Measurements from ENCODE around the gene SLC15A1. TPM values are rescaled to one million over a fixed set of nuclear protein-coding genes. Genes with fewer than 3 reads are reported as not detected.

Gene SLC15A1
- polyA plus RNA-seq, 3 donors: not detected

DNA sequence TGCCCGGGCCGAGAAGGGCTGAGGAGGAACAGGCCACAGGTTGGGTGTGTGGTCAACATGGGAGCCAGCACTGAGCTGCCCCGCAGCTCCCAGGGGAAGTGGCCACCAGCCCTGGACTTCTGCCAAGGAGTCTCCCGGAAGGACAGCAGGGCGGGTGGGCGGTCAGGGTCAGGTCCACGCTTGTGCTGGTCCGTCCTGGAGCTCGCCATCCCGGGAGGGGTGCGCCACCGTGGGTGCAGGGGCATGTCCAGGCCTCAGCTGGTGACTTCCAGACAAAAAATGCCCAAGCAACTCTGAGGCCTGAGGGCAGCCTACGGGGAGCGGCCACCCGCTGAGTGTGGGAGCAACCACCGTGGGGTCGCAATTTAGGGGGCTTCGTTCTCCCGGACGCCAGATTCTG is 21.4 kb upstream of the SLC15A1 start:
- WGBS (ENCODE audit: insufficient coverage): 92% methylated on average over 20 of the region's 20 CpGs
- H3K27ac Mint-ChIP-seq: no peak overlapping the region
- TF ChIP-seq, protein P1, sequence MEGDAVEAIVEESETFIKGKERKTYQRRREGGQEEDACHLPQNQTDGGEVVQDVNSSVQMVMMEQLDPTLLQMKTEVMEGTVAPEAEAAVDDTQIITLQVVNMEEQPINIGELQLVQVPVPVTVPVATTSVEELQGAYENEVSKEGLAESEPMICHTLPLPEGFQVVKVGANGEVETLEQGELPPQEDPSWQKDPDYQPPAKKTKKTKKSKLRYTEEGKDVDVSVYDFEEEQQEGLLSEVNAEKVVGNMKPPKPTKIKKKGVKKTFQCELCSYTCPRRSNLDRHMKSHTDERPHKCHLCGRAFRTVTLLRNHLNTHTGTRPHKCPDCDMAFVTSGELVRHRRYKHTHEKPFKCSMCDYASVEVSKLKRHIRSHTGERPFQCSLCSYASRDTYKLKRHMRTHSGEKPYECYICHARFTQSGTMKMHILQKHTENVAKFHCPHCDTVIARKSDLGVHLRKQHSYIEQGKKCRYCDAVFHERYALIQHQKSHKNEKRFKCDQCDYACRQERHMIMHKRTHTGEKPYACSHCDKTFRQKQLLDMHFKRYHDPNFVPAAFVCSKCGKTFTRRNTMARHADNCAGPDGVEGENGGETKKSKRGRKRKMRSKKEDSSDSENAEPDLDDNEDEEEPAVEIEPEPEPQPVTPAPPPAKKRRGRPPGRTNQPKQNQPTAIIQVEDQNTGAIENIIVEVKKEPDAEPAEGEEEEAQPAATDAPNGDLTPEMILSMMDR (IDR thresholded peaks at IDR 0.05): no peak

DNA sequence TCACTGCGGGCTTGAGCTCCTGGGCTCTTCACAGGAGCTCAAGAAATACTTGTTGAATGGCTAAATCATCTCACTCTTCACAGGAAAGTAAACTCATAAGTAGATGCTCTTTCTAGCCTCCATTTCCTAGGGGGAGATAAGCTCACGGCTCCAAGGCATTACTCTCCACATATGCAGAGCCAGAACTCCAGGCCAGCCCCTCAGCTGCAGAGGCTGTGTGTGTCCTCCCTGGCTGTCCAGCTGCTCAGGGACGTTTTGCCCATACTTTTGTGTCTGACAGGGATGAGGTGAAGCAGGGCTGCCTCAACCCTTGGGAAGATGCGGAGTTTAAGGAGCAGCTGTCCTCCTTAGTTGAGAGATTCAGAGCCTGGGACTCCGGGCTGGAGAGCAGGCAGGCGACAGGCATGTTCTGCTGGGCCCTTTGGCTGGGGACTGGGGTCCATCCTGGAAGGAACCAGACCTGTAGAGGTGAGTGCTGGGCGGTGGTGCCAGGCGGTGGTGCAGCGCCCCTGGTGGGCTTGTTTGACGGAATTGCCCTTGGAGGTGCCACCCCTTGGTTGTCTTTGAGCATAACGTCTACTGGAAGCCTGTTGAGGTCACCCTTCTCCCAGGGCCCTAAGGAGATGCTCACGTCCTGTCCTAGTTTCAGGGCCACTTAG is 20.5 kb upstream of the SLC15A1 start:
- intact Hi-C loops (cut with micrococcal nuclease): no loop called here
- H3K36me3 ChIP-seq (replicated peaks in 1 of 2; ENCODE audit: control insufficient read depth in 1 of 2, insufficient read depth in 2 of 2, low read length in 2 of 2): no peaks in the 10 kb centered on the region
- no peaks in the 10 kb centered on the region for H3K4me1 ChIP-seq (ENCODE audit: control insufficient read depth in 1 of 2, insufficient read depth in 2 of 2, low read length in 2 of 2)
- H3K9ac ChIP-seq (ENCODE audit: insufficient read depth, low read length, poor library complexity, severe bottlenecking): no peak overlapping the region
- peaks cover 2 to 3% (median 3%) of the 10 kb centered on the region in 3 donors for H3K27me3 Mint-ChIP-seq (ENCODE audit: low read depth in 3 of 3)
- peaks cover 0 to 11% of the 10 kb centered on the region in 2 donors for H3K9me3 ChIP-seq (replicated peaks in 1 of 2; ENCODE audit: control insufficient read depth in 1 of 2, insufficient read depth in 1 of 2, low read length in 2 of 2)
- no peaks in the 10 kb centered on the region for H4K20me1 ChIP-seq (ENCODE audit: insufficient read depth, low read length)
- H3K27ac ChIP-seq (ENCODE audit: low read depth in 1 of 2, low read length in 2 of 2): no peak overlapping the region
- peaks cover 2% of the 10 kb centered on the region for H3K4me1 Mint-ChIP-seq
- 81% methylated on average over 11 of the region's 12 CpGs for WGBS (ENCODE audit: insufficient coverage)
- H3K36me3 Mint-ChIP-seq: no peaks in the 10 kb centered on the region
- H3K27me3 ChIP-seq (ENCODE audit: control insufficient read depth in 2 of 2, insufficient read depth in 2 of 2, low read length in 2 of 2): no peaks in the 10 kb centered on the region
- H3K79me2 ChIP-seq (ENCODE audit: insufficient read depth, low read length): no peaks in the 10 kb centered on the region
- H2AFZ ChIP-seq (ENCODE audit: insufficient read depth, low read depth, low read length, poor library complexity, severe bottlenecking): no peak overlapping the region
- H3K4me3 Mint-ChIP-seq: no peak overlapping the region
- H3K27ac Mint-ChIP-seq: peak overlapping the region in 1 of 7 donors; percentile 9
- no peak for DNase-seq
- TF ChIP-seq, protein P1 (IDR thresholded peaks at IDR 0.05): no peak
- H3K4me3 ChIP-seq (replicated peaks in 1 of 3; ENCODE audit: low read depth in 2 of 3, low read length in 3 of 3): no peak overlapping the region
- peaks cover 0 to 11% (median 4%) of the 10 kb centered on the region in 7 donors for H3K9me3 Mint-ChIP-seq
- no peak overlapping the region for H3K4me2 ChIP-seq (replicated peaks; ENCODE audit: extremely low read depth, low read length, poor library complexity, severe bottlenecking)

More for the DNA sequence above, 21.4 kb upstream of the SLC15A1 start:
- no peak overlapping the region for H3K27ac ChIP-seq (ENCODE audit: low read depth in 1 of 2, low read length in 2 of 2)
- H3K27me3 ChIP-seq (ENCODE audit: control insufficient read depth in 2 of 2, insufficient read depth in 2 of 2, low read length in 2 of 2): no peaks in the 10 kb centered on the region
- Mint-ChIP-seq H3K4me3 (no peak overlapping the region), H3K9me3 (peaks cover 0 to 11% (median 4%) of the 10 kb centered on the region in 7 donors), H3K36me3 (no peaks in the 10 kb centered on the region), H3K27me3 (ENCODE audit: low read depth in 3 of 3) (peaks cover 4 to 9% (median 8%) of the 10 kb centered on the region in 3 donors), H3K4me1 (no peaks in the 10 kb centered on the region)
- H3K9ac ChIP-seq (ENCODE audit: insufficient read depth, low read length, poor library complexity, severe bottlenecking): no peak overlapping the region
- no peaks in the 10 kb centered on the region for H3K36me3 ChIP-seq (replicated peaks in 1 of 2; ENCODE audit: control insufficient read depth in 1 of 2, insufficient read depth in 2 of 2, low read length in 2 of 2)
- peaks cover 0 to 11% of the 10 kb centered on the region in 2 donors for H3K9me3 ChIP-seq (replicated peaks in 1 of 2; ENCODE audit: control insufficient read depth in 1 of 2, insufficient read depth in 1 of 2, low read length in 2 of 2)
- no peaks in the 10 kb centered on the region for H4K20me1 ChIP-seq (ENCODE audit: insufficient read depth, low read length)
- H3K4me2 ChIP-seq (replicated peaks; ENCODE audit: extremely low read depth, low read length, poor library complexity, severe bottlenecking): no peak overlapping the region
- DNase-seq: no peak
- intact Hi-C loops (cut with micrococcal nuclease): no loop called here
- H3K4me1 ChIP-seq (ENCODE audit: control insufficient read depth in 1 of 2, insufficient read depth in 2 of 2, low read length in 2 of 2): no peaks in the 10 kb centered on the region
- no peak overlapping the region for H3K4me3 ChIP-seq (replicated peaks in 1 of 3; ENCODE audit: low read depth in 2 of 3, low read length in 3 of 3)
- H2AFZ ChIP-seq (ENCODE audit: insufficient read depth, low read depth, low read length, poor library complexity, severe bottlenecking): no peak overlapping the region
- H3K79me2 ChIP-seq (ENCODE audit: insufficient read depth, low read length): no peaks in the 10 kb centered on the region

All from CD14-positive monocyte (primary cell).